GM19463 (cell line): ENCODE measurements around the gene VLDLR.
"Not testable (repeated sequence)": the region's sequence is repeated elsewhere in the genome, so short reads cannot be mapped to it uniquely, and the experiment has no call there.

Source experiments
- ATAC-seq: cut with Tn5 transposase; IDR thresholded peaks from one replicate; pipeline ENCODE4 v1.9.1; 2021; ENCODE audit warnings: mild to moderate bottlenecking, moderate library complexity; ENCODE audit not compliant: unreplicated experiment

VLDLR gene

GRCh38 chr9:2707256-2707655 is 85.7 kb downstream of the VLDLR start:
- not testable (repeated sequence) for ATAC-seq
